ENCODE measurements around the gene RPL35A.
"Not testable (repeated sequence)": the region's sequence is repeated elsewhere in the genome, so short reads cannot be mapped to it uniquely, and the experiment has no call there.

Gene RPL35A

DNA sequence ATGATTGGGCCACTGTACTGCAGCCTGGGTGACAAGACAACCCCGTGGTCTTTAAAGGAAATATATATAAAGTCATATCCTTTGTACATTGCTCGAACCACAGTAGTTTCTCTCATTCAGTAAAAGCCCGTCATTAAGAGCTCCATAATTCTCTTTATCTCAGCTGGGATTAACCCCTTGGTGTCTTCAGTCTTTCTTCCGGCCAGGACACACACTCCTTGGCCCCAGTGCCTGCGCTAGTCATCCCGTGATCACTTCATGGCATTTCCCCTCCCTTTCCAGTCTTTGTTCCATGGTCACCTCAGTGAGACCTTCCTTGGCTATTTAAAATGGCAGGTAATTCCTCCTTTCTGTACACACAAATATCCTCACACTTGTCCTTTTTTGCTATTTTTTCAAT, 3.3 kb downstream of the RPL35A start:
- DNase-seq, result no peak

- peak; percentile 14 for DNase-seq
These were observed 3.9 kb downstream of the RPL35A start for GRCh38 chr3:197953881-197954280.

GRCh38 chr3:197955892-197956477, 6.0 kb downstream of the RPL35A start:
- no peak for DNase-seq

GRCh38 chr3:197956626-197956988, 6.6 kb downstream of the RPL35A start:
- no peak for DNase-seq

GRCh38 chr3:197957790-197958133, 7.8 kb downstream of the RPL35A start:
- DNase-seq, result no peak

- no peak for DNase-seq
These were observed 8.4 kb downstream of the RPL35A start for GRCh38 chr3:197958346-197958745.

GRCh38 chr3:197958848-197959247, 8.9 kb downstream of the RPL35A start:
- DNase-seq, result not testable (repeated sequence)

DNA sequence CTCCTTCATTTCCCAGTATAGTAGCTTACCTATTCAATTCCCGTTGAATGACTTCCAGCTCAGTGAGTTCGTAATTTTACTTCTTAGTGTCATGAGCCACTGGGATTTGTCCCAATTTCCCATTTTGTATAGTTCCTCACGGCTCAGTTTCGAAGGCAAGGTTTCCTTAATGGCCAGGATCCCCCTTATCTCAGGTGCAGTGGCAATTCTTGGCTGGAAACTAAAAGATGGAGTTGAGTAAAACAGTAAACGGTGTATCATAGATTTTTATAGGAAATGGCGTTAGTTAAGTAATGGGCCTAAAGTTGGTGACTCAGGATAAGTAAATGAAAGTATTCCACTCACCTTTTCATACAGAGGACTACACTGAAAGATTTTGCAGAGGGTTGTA, 9.5 kb downstream of the RPL35A start:
- DNase-seq, result no peak

- peak; percentile 96 for DNase-seq
These were observed 10.1 kb downstream of the RPL35A start, which contains the start of gene LMLN for GRCh38 chr3:197959891-197960693. LMLN (plus strand) TSS chr3:197960217; CDS start chr3:197960246, 29 bp downstream.

GRCh38 chr3:197960694-197961581, 10.9 kb downstream of the RPL35A start:
- DNase-seq, result peak; percentile 20

DNA sequence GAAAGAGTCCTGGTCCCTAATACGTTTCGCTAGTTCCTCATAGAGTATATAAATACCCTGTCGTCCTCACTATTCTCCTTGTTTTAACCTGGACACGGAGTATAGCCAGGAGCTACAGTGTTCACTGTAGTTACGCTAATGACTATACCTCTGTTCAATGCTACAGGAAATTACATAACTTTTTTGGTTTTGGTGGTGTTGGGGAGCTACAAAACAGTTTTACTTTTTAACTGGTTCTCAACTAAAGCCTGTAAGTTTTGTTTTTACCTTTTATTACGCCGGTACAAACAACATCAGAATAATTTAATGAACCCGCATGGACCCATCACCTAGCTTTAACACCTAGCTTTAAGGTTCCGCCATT, 11.6 kb downstream of the RPL35A start:
- no peak for DNase-seq

DNA sequence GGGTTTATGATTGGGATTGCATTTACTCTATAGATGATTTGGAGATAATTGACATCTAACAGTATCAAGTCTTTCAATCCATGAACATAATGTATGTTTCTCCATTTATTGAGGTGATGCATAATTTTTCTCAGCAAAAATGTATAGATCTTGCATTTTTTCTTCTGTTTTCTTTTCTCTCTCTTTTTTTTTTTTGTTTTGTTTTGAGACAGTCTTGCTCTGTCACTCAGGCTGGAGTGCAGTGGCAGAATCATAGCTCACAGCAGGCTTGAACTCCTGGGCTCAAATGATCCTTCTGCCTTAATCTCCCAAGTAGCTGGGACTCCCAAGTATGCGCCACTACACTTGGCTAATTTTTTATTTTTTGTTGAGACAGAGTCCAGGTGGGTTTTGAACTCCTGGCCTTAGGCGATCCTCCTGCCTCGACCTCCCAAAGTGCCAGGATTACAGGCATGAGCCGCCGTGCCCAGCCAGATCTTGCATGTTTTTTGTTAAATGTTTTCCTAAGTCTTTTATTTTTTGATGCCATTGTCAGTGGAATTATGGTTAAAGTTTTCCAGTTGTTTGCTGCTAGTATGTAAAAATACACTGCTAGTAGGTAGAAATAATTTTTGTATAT, 13.1 kb downstream of the RPL35A start:
- no peak for DNase-seq

- not testable (repeated sequence) for DNase-seq
These were observed 17.5 kb downstream of the RPL35A start for GRCh38 chr3:197967337-197967989.

DNA sequence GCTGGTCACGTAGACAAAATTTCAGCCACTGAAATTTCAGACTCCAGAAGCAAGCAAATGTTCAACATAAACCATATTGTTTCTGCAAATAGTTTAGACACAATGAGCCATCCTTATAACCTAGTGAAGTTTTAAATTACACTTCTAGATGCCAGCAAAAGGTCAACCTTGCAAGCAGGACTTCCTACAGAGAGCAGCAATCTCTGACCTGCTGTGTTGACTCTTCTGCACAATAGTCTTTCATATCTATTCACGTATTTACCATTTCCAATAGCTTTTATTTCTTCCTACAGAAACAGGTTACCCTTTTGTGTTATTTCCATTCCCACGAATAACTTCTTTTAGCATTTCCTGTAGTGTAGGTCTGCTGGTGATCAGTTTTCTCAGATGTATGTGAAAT, 20.6 kb downstream of the RPL35A start:
- no peak for DNase-seq

DNA sequence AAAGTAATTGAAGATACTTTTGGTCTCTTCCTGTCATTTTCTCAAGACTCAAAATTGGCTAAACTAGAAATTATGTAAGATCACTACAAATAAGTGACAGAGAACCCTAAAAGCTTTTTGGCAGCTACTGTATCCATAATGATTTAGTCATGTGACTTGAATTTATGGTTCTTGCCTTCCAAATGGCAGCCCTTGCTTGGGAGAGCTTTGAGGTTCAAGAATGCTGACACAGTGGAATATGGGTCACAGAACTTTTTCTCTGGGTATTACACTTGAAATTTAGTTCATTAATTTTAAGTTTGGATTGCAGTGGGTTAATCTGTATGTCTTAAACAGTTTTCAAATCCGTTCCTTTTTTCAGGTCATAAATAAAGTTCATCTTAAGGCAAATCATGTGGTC, 24.0 kb downstream of the RPL35A start:
- DNase-seq, result no peak

- no peak for DNase-seq
These were observed 25.3 kb downstream of the RPL35A start for GRCh38 chr3:197975311-197975710.

DNA sequence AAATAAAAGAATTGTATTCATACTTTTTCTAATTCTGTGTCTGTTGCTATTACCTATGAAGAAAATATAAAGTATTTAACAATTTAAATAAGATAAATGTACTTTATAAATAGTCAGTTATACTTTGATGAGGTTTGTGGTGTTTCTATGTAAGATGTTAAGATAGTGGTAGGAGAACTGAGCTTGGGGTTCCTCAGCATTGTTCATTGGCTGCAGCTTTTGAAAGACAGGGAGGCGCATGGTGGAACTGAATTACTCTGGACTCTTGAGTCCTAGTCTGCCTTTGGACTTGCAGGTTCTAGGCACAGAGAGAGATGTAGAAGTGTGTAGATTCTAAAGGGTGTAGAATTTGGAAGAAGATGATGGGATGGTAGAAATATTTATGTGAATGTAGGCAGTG, 33.1 kb downstream of the RPL35A start:
- DNase-seq, result no peak

GRCh38 chr3:197989651-197990050, 39.7 kb downstream of the RPL35A start:
- no peak for DNase-seq

GRCh38 chr3:197994736-197995135, 44.7 kb downstream of the RPL35A start:
- no peak for DNase-seq

DNA sequence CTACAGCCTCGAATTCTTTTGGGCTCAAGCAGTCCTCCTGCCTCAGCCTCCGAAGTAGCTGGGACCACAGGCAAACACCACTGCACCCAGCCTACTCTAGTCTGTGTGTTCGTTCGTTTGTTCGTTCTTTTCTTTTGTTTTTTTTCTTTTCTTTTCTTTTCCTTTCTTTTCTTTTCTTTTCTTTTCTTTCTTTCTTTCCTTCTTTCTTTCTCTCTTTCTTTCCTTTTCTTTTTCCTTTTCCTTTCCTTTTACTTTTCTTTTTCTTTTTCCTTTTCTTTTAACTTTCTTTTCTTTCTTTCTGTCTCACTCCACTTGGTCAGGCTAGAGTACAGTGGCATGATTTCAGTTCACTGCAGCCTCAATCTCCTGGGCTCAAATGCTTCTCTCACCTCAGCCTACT, 46.9 kb downstream of the RPL35A start:
- no peak for DNase-seq

DNA sequence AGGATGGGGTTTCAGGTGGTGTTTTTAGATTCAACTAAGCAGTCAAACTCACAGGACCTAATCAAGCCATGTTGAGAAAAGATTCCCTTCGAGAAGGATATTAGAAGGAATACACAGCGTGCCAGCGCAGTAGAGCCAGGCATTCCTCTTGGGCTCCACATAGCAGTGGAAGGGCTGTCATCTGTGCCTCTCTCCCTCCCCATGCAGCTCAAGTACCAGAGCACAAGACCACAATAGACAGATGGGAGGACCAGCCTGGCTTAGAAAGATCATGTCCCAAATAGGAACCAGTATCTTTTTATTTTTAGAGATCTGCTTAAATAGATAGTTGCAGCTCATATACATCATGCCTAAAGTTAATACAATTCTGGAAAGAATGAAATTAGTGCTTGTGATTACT, 47.9 kb downstream of the RPL35A start:
- DNase-seq, result no peak
